C4-2B (cell line): ENCODE measurements around the gene UBN1.

Experiments used
- H3K27ac ChIP-seq: fragments of 450-650 bp; 2 replicates; pipeline ENCODE4 v1.5.1; 2017
- ZFX ChIP-seq: fragments of 450-650 bp; IDR thresholded peaks from 2 replicates; pipeline ENCODE4 v1.6.1; 2017
- TF ChIP-seq, protein P1 (sequence below): fragments of 450-650 bp; conservative IDR thresholded peaks from 2 replicates; pipeline ENCODE4 v1.5.1; 2017; ENCODE audit warnings: mild to moderate bottlenecking

Gene UBN1

DNA sequence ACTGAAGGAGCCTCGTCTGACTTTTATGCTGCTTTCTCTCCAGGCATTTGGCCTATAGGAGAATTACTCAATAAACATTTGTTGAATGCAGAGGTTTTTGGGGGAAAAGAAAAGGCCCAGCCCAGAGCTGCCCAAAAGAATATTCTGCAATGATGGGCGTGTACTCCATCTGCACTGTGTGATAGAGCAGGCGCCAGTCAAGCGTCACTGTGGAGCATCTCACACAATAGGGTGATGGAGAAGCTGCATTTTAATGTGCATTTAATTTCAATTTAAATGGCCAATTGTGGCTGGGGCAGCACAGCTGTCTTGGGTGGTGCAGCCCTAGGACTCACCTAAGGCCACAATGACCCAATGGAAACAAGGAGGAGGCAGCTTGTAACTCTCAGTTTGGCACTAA, 20.8 kb upstream of the UBN1 start:
- H3K27ac ChIP-seq: no peak overlapping the region
- no peak for TF ChIP-seq ZFX
- TF ChIP-seq, protein P1, sequence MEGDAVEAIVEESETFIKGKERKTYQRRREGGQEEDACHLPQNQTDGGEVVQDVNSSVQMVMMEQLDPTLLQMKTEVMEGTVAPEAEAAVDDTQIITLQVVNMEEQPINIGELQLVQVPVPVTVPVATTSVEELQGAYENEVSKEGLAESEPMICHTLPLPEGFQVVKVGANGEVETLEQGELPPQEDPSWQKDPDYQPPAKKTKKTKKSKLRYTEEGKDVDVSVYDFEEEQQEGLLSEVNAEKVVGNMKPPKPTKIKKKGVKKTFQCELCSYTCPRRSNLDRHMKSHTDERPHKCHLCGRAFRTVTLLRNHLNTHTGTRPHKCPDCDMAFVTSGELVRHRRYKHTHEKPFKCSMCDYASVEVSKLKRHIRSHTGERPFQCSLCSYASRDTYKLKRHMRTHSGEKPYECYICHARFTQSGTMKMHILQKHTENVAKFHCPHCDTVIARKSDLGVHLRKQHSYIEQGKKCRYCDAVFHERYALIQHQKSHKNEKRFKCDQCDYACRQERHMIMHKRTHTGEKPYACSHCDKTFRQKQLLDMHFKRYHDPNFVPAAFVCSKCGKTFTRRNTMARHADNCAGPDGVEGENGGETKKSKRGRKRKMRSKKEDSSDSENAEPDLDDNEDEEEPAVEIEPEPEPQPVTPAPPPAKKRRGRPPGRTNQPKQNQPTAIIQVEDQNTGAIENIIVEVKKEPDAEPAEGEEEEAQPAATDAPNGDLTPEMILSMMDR: no peak

DNA sequence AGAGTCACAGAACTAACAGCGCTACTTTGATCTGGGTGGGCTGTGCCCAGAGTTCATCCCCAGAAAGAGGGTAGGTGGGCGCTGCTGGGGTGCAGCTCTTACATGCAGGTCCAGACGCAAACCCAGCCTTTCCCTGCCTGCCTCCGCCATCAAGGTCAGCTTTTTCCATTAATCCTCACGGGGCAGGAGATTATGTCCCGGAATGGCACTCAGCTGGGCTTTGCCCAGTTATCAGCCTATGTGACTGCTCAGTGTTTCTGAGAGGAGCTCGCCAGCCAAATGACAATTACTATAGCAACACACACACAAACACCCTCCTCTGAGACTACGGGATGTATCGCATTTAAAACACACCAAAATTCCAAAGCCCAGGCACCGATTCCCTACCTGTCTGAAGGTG, 20.3 kb upstream of the UBN1 start:
- TF ChIP-seq, protein P1: no peak
- TF ChIP-seq ZFX: no peak
- H3K27ac ChIP-seq: no peak overlapping the region

DNA sequence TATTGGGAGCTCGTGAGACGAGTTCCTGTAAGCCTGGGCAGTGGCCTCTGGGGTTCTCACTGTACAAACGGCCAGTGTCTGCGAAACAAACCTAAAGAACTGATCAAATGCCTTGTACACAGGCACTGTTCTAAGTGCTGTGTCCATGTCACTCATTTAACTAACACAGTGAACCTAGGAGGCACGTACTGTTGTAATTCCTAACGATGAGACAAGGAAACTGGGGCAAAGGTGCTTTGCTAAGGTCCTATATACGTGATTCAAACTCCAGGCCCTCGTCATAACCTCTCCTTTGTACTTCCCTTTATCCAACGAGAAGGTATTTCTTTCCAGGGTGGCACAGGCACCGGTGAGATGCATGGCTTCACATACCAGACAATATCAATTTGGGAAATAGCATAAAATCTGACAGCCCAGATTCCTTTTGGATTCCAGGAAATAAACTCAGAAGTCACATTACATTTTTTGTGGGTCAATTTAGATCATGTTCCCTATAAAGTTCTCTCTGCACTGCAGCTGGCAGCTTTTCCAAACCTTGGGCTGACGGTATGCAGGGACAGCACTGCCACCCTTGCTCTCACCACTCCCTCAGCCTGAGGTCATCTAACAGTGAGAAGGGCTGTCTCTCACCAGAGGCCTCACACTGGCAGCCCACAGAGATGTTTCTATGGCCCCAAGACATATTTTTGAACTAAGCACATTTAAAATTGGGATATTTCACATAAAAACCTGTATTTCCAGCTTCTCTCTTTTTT, 18.5 kb upstream of the UBN1 start:
- no peak overlapping the region for H3K27ac ChIP-seq
- no peak for TF ChIP-seq ZFX

DNA sequence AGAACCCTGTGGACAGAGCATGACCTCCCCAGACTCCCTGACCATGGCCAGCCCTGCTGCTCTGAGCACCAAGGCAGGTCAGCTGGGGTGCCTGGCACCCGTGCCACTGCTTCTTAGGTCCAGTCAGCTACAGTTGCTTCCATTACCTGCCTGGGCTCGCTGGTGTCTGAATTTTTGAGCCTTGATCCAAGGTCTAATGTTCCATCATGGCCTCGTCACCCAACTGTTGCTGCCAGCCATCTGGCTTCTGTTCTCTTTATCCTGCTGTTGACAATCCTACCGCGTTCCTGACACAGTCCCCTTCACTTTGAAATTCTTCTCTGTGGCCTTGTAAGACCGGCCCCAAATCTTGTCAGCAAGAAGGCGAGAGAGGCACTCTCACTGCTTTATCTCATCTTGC, 16.9 kb upstream of the UBN1 start:
- no peak overlapping the region for H3K27ac ChIP-seq
- TF ChIP-seq, protein P1: no peak
- no peak for TF ChIP-seq ZFX

DNA sequence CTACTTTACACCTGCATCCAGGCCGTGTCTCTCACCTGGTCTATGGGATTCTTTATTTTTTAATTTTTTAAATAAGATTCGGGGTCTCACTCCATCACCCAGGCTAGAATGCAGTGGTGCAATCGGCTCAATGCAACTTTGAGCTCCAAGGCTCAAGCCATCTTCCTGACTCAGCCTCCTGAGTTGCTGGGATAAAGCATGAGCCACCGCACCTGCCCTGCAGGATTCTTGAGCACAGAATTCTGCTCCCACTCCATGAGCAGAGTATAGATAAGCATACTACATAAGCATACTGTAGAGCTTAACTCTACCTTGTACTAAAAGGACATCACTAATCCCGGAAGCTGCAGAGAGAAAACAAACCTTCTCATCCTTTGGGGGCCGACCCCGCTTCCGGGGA, 15.7 kb upstream of the UBN1 start:
- no peak overlapping the region for H3K27ac ChIP-seq
- no peak for TF ChIP-seq ZFX
- TF ChIP-seq, protein P1: no peak

DNA sequence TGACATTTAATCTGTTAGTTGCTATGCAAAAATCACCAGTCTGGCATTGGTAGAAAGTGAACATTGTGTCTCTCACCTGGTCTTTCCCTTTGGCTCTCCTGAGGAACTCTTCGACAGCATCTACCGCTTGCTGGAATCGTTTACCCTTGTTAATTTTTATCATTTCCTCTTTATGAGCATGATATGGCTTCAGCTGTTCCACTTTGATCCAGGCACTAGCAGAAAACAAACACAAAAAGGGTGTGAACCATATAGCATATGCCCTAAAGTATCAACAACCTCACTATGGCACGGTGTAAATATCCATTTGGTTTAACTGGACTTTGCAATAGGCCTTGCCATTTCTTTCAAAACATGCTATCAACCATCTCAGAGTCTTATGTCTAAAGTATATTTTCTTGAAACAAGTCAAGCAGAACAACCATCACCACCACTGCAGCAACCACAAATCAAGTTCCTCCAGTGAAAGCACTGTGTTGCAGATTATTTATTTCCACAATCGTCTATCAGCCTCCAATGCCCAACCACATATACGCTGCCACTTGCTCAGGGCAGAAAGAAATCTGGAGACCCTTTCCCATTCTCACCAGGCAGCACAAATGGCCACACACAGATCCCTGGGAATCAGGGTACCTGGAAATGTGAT, 14.5 kb upstream of the UBN1 start:
- no peak overlapping the region for H3K27ac ChIP-seq
- TF ChIP-seq, protein P1: no peak
- no peak for TF ChIP-seq ZFX

DNA sequence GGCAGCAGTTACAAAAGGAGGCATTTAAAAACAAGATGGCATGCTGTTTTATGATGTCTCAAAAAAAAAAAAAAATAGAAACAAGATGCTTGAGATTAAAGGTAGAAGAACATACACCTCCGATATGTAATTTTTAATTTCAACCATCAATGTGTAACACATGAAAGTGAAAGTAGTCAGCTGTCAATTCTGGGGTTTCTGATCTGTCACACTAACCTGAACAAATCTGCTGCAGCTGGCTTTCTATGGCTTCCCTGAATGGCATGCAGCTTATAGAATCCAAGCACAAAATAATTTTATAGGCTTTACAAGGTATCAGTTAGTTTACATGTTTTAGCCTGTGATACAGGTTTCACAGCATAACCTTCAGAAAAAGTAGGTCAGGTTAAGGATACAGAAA, 13.7 kb upstream of the UBN1 start:
- no peak overlapping the region for H3K27ac ChIP-seq
- no peak for TF ChIP-seq ZFX
- TF ChIP-seq, protein P1: no peak
